IMR-90 (cell line): ENCODE results near the gene ABTB2. TPM values are rescaled to one million over a fixed set of nuclear protein-coding genes. Genes with fewer than 3 reads are reported as not detected.

Experiments
- ATAC-seq: fragments of 200-7000 bp; cut with Tn5 transposase; 2 replicates; pipeline ENCODE4 v1.9.1; 2020; ENCODE audit warnings: low read depth, mild to moderate bottlenecking, moderate library complexity
- BruUV-seq: library from RNA; stranded (reverse); fragments of 400-500 nt; replicated peaks from 2 replicates; lab custom pipeline; 2021; lab: Mats Ljungman, UMichigan
- CTCF ChIA-PET: fragments of 300-600 bp; formaldehyde crosslinking; extraction: SDS; loops from one replicate; lab custom pipeline; 2021; ENCODE audit warnings: antibody characterized with exemption; lab: Yijun Ruan, JAX
- POLR2A ChIA-PET: fragments of 300-600 bp; sonication (Branson Sonifier 250); formaldehyde crosslinking; loops from one replicate; lab custom pipeline; 2022; ENCODE audit warnings: antibody characterized with exemption; ENCODE audit not compliant: unreplicated experiment; lab: Charles Lee
- DNase-seq: peaks from one replicate; pipeline ENCODE4 v3.0.0; 2013
- H2AFZ ChIP-seq: replicated peaks from 2 replicates; pipeline ENCODE3; 2013; ENCODE audit warnings: low read length, mild to moderate bottlenecking; ENCODE audit not compliant: poor library complexity
- H2AK5ac ChIP-seq: 2 replicates; pipeline ENCODE4 v1.6.1; 2013; ENCODE audit warnings: low read depth, low read length, inconsistent platforms
- H2AK9ac ChIP-seq: replicated peaks from 2 replicates; pipeline ENCODE3; 2013; ENCODE audit warnings: mild to moderate bottlenecking, low read depth, low read length, moderate library complexity; ENCODE audit not compliant: poor library complexity
- H2BK120ac ChIP-seq: 2 replicates; pipeline ENCODE4 v1.6.1; 2013; ENCODE audit warnings: low read depth, low read length, inconsistent platforms
- H2BK15ac ChIP-seq: 3 replicates; pipeline ENCODE4 v1.6.1; 2013; ENCODE audit warnings: low read depth, low read length, inconsistent platforms
- H2BK20ac ChIP-seq: 2 replicates; pipeline ENCODE4 v1.6.1; 2013; ENCODE audit warnings: low read depth, mild to moderate bottlenecking, inconsistent platforms, low read length, moderate library complexity
- H2BK5ac ChIP-seq: 2 replicates; pipeline ENCODE4 v1.6.1; 2013; ENCODE audit warnings: mild to moderate bottlenecking, low read depth, low read length, inconsistent platforms; ENCODE audit not compliant: poor library complexity, severe bottlenecking
- H3K14ac ChIP-seq: replicated peaks from 2 replicates; pipeline ENCODE4 v1.6.1; 2013; ENCODE audit warnings: low read depth, low read length, inconsistent platforms
- H3K18ac ChIP-seq: 2 replicates; pipeline ENCODE4 v1.6.1; 2013; ENCODE audit warnings: low read depth, low read length, control low read depth
- H3K23ac ChIP-seq: 2 replicates; pipeline ENCODE4 v1.6.1; 2013; ENCODE audit warnings: low read depth, low read length, inconsistent platforms
- H3K27ac ChIP-seq: 2 replicates; pipeline ENCODE4 v1.5.1; 2013; ENCODE audit warnings: mild to moderate bottlenecking, control low read depth, low read length; ENCODE audit not compliant: insufficient read depth
- H3K27me3 ChIP-seq: 2 replicates; pipeline ENCODE4 v1.6.1; 2013; ENCODE audit warnings: low read length; ENCODE audit not compliant: control insufficient read depth, insufficient read depth
- H3K36me3 ChIP-seq: 2 replicates; pipeline ENCODE4 v1.6.1; 2013; ENCODE audit warnings: low read length, mixed read lengths; ENCODE audit not compliant: control insufficient read depth, insufficient read depth
- H3K4ac ChIP-seq: 2 replicates; pipeline ENCODE4 v1.6.1; 2013; ENCODE audit warnings: low read depth, low read length, inconsistent platforms
- H3K4me1 ChIP-seq: 2 replicates; pipeline ENCODE4 v1.6.1; 2013; ENCODE audit warnings: low read length, mixed read lengths; ENCODE audit not compliant: control insufficient read depth, insufficient read depth
- H3K4me2 ChIP-seq: 2 replicates; pipeline ENCODE4 v1.6.1; 2013; ENCODE audit warnings: low read depth, mild to moderate bottlenecking, control low read depth, low read length, moderate library complexity
- H3K4me3 ChIP-seq: 2 replicates; pipeline ENCODE4 v1.5.1; 2013; ENCODE audit warnings: low read depth, mild to moderate bottlenecking, control low read depth, low read length, moderate library complexity; ENCODE audit not compliant: insufficient read depth
- H3K56ac ChIP-seq: 2 replicates; pipeline ENCODE4 v1.6.1; 2013; ENCODE audit warnings: low read length, inconsistent platforms; ENCODE audit not compliant: insufficient read depth; ENCODE audit errors: extremely low read depth
- H3K79me1 ChIP-seq, 2 experiments: 2 replicates each; pipeline ENCODE4 v1.6.1; 2013; ENCODE audit warnings: low read length in 2 of 2, inconsistent platforms in 1 of 2, low read depth in 1 of 2
- H3K9ac ChIP-seq: 2 replicates; pipeline ENCODE4 v1.6.1; 2013; ENCODE audit warnings: low read depth, low read length, control low read depth
- H3K9me1 ChIP-seq: 2 replicates; pipeline ENCODE4 v1.6.1; 2013; ENCODE audit warnings: low read length, inconsistent platforms; ENCODE audit not compliant: insufficient read depth
- H3K9me3 ChIP-seq: 2 replicates; pipeline ENCODE4 v1.6.1; 2013; ENCODE audit warnings: low read length; ENCODE audit not compliant: control insufficient read depth, insufficient read depth
- H4K20me1 ChIP-seq: 2 replicates; pipeline ENCODE4 v1.6.1; 2013; ENCODE audit warnings: low read length, inconsistent platforms; ENCODE audit not compliant: insufficient read depth
- H4K5ac ChIP-seq: 2 replicates; pipeline ENCODE4 v1.6.1; 2013; ENCODE audit warnings: mild to moderate bottlenecking, low read depth, low read length, control low read depth
- H4K8ac ChIP-seq, 2 experiments: 2 replicates each; pipeline ENCODE4 v1.6.1; 2013; ENCODE audit warnings: low read depth in 2 of 2, low read length in 2 of 2, control low read depth in 1 of 2, inconsistent platforms in 1 of 2
- H4K91ac ChIP-seq: 2 replicates; pipeline ENCODE4 v1.6.1; 2013; ENCODE audit warnings: low read depth, low read length, inconsistent platforms; ENCODE audit not compliant: insufficient read depth
- BHLHE40 ChIP-seq: fragments of 150-350 bp; IDR thresholded peaks from 2 replicates; pipeline ENCODE4 v1.6.1; 2016; ENCODE audit warnings: mild to moderate bottlenecking, low read depth, low read length
- CEBPB ChIP-seq: IDR thresholded peaks from 2 replicates; pipeline ENCODE4 v1.6.1; 2012; ENCODE audit warnings: low read depth, low read length, improper control_type of control experiment
- CHD1 ChIP-seq: IDR thresholded peaks from 2 replicates; pipeline ENCODE4 v1.6.1; 2012; ENCODE audit warnings: low read depth, low read length, improper control_type of control experiment
- CTCF ChIP-seq: conservative IDR thresholded peaks from 2 replicates; pipeline ENCODE4 v1.5.1; 2012; ENCODE audit warnings: mild to moderate bottlenecking, low read depth, low read length, improper control_type of control experiment
- ELK1 ChIP-seq: fragments of 150-350 bp; IDR thresholded peaks from 2 replicates; pipeline ENCODE4 v1.6.1; 2016; ENCODE audit warnings: low read depth, mild to moderate bottlenecking, low read length, moderate library complexity, borderline replicate concordance
- FOS ChIP-seq: fragments of 150-350 bp; IDR thresholded peaks from 2 replicates; pipeline ENCODE4 v1.6.1; 2016; ENCODE audit warnings: low read depth, low read length
- MAFK ChIP-seq: IDR thresholded peaks from 2 replicates; pipeline ENCODE4 v1.6.1; 2012; ENCODE audit warnings: low read depth, low read length, improper control_type of control experiment
- MAZ ChIP-seq: IDR thresholded peaks from 2 replicates; pipeline ENCODE4 v1.6.1; 2012; ENCODE audit warnings: low read depth, mild to moderate bottlenecking, low read length, improper control_type of control experiment, moderate library complexity, borderline replicate concordance
- MXI1 ChIP-seq: IDR thresholded peaks from 2 replicates; pipeline ENCODE4 v1.6.1; 2012; ENCODE audit warnings: low read depth, mild to moderate bottlenecking, low read length, moderate library complexity, borderline replicate concordance
- NFE2L2 ChIP-seq: fragments of 150-350 bp; IDR thresholded peaks from 2 replicates; pipeline ENCODE4 v1.6.1; 2016; ENCODE audit warnings: low read depth, mild to moderate bottlenecking, low read length
- POLR2A ChIP-seq: IDR thresholded peaks from 2 replicates; pipeline ENCODE4 v1.6.1; 2012; ENCODE audit warnings: mild to moderate bottlenecking, low read depth, low read length
- RAD21 ChIP-seq: IDR thresholded peaks from 2 replicates; pipeline ENCODE4 v1.6.1; 2012; ENCODE audit warnings: low read length, improper control_type of control experiment
- RCOR1 ChIP-seq: IDR thresholded peaks from 2 replicates; pipeline ENCODE4 v1.6.1; 2012; ENCODE audit warnings: mild to moderate bottlenecking, low read length, improper control_type of control experiment; ENCODE audit not compliant: insufficient replicate concordance
- RFX5 ChIP-seq: IDR thresholded peaks from 2 replicates; pipeline ENCODE4 v1.8.0; 2012; ENCODE audit warnings: low read depth, mild to moderate bottlenecking, low read length, moderate library complexity
- SMC3 ChIP-seq: fragments of 150-350 bp; IDR thresholded peaks from 2 replicates; pipeline ENCODE4 v1.6.1; 2016; ENCODE audit warnings: low read depth, mild to moderate bottlenecking, antibody characterized with exemption, low read length, moderate library complexity
- USF2 ChIP-seq: fragments of 150-350 bp; IDR thresholded peaks from 2 replicates; pipeline ENCODE4 v1.6.1; 2017; ENCODE audit warnings: mild to moderate bottlenecking, antibody characterized with exemption, low read length, low read depth
- WGBS, 2 experiments: methylation state at CpG; one replicate each; pipeline versions ENCODE4 v1.1.5 to v1.1.7; 2013; ENCODE audit warnings: missing lambda C conversion rate in 2 of 2; ENCODE audit not compliant: insufficient read length in 1 of 2; ENCODE audit errors: extremely low coverage in 2 of 2; 5-methylcytosine and 5-hydroxymethylcytosine counted together
- dilution Hi-C: fragments of 300-500 bp; cut with HindIII; formaldehyde crosslinking; loops from one replicate; pipeline ENCODE4 v1.14.3; 2018; ENCODE audit warnings: low sequenced_read_pairs; ENCODE audit not compliant: unreplicated experiment
- in situ Hi-C: fragments of 300-500 bp; cut with MboI; formaldehyde crosslinking; loops from 3 replicates; pipeline ENCODE4 v1.14.3; 2019; ENCODE audit warnings: low sequenced_read_pairs, inconsistent platforms, mixed read lengths
- intact Hi-C: fragments of 100-400 bp; cut with micrococcal nuclease; formaldehyde crosslinking; loops from 2 replicates; pipeline ENCODE4 v1.10.0; 2022
- polyA plus RNA-seq, 3 experiments: library from polyadenylated mRNA; depleted of rRNA; stranded (reverse); fragments of >200 nt; gene quantifications; 2 replicates each; pipeline ENCODE4 v1.2.3, GENCODE V29; 2012; ENCODE audit warnings: low replicate concordance in 1 of 3
- total RNA-seq: library from RNA; depleted of rRNA; stranded (reverse); fragments of >200 nt; gene quantifications from 2 replicates; pipeline ENCODE4 v1.2.3, GENCODE V29; 2012

The ABTB2 gene
- total and polyA plus RNA-seq, 2 of the 4 experiments (the other 2 are of a cell fraction): 0.18 to 2.0 TPM

GRCh38 chr11:34292546-34292945 lies 65.3 kb downstream of the ABTB2 start:
- dilution Hi-C loops: no loop called here
- CTCF ChIA-PET: no interaction called here
- Histone ChIP-seq H3K14ac (no peak overlapping the region), H3K27ac (no peak overlapping the region), H3K4me2 (no peak overlapping the region), H3K79me1 (no peaks in the 10 kb centered on the region), H2AK5ac (no peak overlapping the region), H4K91ac (no peak overlapping the region), H3K56ac (no peak overlapping the region), H3K4me1 (no peaks in the 10 kb centered on the region), H3K36me3 (no peaks in the 10 kb centered on the region), H3K9me3 (no peaks in the 10 kb centered on the region), H4K5ac (no peak overlapping the region), H3K27me3 (peaks cover 26% of the 10 kb centered on the region), H2AK9ac (no peak overlapping the region), H2AFZ (no peak overlapping the region), H3K9me1 (no peaks in the 10 kb centered on the region), H4K8ac (no peak overlapping the region), H4K20me1 (no peaks in the 10 kb centered on the region), H3K23ac (no peak overlapping the region), H3K4me3 (no peak overlapping the region), H2BK5ac (no peak overlapping the region), H3K18ac (no peak overlapping the region), H2BK15ac (no peak overlapping the region), H2BK120ac (no peak overlapping the region), H3K4ac (no peak overlapping the region), H2BK20ac (no peak overlapping the region), H3K9ac (no peak overlapping the region)
- POLR2A ChIA-PET: no interaction called here
- 68% methylated on average over 2 of the region's 2 CpGs; no CpG with 5 or more reads in 1 of the 2 experiments for WGBS, 2 experiments
- ATAC-seq (no peak), DNase-seq (no peak)
- no TSS peak for BruUV-seq
- intact Hi-C loops: no loop called here
- in situ Hi-C loops: no loop called here
- TF ChIP-seq MAZ: no peak
- TF ChIP-seq BHLHE40: no peak
- TF ChIP-seq SMC3: no peak
- TF ChIP-seq ELK1: no peak
- no peak for TF ChIP-seq CEBPB
- no peak for TF ChIP-seq POLR2A
- TF ChIP-seq MXI1: no peak
- TF ChIP-seq FOS: no peak
- no peak for TF ChIP-seq RAD21
- no peak for TF ChIP-seq CHD1
- TF ChIP-seq NFE2L2: no peak
- TF ChIP-seq MAFK: no peak
- TF ChIP-seq USF2: no peak
- TF ChIP-seq RCOR1: no peak
- no peak for TF ChIP-seq CTCF
- no peak for TF ChIP-seq RFX5
